NCI-H2081 treated with DMSO at 0.1 percent for 48 hours (cell line): ENCODE data around the gene AMBP.

Source experiments
- DNase-seq: peaks from one replicate; lab custom pipeline; 2025; lab: John Stamatoyannopoulos, UW

Gene AMBP

DNA sequence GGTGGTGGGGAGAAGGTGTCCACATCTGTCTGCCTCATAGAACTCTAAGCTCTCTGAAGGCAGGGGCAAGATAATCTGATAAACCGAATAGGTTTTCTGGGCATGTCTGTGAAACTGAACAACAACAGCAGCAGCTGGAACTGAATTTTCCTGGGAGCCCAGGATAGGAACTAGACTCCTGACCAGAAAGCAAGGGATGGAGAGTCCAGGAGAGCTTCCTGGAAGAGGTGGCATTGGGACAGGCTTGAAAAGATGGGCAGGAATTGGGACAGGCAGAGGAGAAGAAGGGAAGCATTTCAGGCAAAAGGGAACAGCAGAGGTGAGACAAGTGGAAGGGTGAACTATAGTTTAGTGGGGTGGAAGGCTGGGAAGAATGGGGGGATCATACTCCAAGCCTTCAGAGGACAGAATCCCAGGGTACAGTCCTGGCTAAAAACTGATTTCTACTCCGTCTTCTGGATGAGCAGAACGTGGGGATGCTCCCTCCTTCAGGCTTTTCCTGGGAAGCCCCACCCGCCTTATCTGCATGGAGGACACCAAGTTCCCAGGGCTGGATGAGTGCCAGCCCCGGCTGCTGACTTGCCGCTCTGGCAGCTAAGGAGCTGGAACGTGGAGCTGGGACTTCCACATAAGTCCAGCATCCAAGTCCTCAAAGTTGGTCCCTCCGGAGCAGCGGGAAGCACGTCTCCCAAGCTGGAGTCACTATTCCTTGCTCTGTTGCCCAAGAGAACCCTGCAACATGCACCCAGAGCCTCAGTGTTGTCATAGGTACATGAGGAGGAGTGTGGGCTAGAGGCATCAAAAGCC is 34.9 kb upstream of the AMBP start:
- DNase-seq, result no peak

DNA sequence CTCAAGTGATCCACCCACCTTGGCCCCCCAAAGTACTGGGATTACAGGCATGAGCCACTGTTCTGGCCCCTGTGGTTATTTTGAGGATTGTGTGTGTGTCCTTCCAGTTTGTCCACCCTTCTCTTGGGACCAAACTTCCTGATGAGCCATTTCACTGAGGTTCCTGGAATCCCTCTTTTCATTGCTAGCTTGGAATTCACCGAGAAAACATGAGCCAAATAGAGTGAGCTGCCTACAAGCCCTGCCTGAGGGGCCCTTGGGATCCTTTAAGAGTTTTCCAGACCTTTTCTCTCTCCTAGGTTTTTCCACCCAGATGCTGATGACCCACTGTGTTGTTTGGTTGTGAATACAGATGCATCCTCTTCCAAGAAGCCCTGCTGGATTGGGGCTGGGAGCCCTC is 34.2 kb upstream of the AMBP start:
- DNase-seq, result no peak

DNA sequence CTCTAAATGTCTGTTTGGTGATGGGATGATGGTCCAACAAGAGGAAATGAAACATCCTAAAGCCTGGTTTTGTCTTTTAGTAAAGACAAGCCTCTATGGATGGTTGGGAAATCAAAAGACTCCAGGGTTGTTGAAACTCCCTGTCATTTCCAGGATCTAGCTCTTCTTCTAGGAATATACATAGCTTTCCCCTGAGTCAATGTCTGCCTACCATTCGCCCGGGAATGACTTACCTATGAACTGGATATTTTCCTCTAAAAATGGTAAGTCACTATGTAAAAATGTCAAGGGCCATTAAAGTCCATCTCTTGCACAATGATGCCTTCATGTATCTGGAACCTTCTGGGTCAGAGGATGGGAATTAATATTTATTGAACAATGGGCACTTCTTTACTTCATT is 32.1 kb upstream of the AMBP start:
- no peak for DNase-seq

DNA sequence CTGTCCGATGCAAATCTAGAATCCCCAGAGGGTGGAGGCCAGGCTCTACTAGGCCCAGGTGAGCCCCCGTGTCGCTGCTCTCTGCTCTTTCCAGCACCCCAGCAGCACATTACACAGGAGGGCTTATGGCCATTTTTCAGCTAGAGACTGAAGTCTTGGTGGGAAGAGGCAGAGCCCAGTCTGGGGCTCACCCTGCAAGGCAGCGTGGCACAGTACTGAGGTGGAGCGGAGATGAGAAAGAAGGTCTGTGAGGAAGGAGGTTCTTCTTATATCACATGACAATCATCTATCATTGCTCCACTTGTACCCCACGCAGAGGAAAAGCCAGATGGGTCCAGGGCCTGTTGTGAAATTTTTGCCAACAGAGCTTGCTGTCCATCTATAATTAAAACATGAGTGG is 31.0 kb upstream of the AMBP start:
- no peak for DNase-seq

DNA sequence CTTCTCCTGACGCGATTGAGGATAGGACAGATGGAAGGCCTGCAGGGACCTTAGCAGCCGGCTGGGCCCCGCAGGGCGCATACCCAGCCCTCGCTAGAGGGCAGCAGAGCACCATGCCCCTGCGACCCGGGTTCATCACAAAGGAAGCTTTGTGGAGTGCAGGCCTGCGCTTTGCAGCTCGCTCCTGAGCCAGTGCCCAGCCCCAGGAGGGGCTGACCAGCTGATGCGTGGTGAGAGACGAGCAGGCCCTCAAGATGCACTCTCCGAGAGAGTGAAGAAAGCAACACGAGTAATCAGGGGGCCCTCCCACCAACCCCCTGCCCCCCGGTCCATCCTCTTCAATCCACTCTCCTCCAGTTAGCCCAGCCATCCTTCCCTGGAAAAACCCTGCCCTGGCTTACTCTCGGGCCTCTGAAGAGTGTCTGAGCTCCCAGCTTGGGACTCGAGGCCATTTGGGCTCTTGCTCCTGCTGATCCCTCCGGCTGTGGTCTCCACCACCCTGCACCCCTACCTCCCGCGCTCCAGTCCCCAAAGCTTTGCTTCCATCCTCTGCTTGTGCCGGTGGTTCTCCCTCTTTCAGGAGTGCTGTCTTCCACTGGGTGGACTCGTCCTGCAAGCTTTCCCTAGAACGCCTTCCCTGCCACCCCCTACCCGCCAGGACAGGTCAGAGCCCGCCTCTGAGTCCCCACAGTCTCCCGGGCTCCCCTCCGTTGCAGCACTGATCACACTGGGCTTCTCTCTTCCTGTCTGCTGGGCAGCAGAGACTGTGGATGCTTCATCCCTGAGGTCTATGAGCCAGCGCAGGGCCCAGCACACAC is 30.1 kb upstream of the AMBP start:
- DNase-seq, result no peak

DNA sequence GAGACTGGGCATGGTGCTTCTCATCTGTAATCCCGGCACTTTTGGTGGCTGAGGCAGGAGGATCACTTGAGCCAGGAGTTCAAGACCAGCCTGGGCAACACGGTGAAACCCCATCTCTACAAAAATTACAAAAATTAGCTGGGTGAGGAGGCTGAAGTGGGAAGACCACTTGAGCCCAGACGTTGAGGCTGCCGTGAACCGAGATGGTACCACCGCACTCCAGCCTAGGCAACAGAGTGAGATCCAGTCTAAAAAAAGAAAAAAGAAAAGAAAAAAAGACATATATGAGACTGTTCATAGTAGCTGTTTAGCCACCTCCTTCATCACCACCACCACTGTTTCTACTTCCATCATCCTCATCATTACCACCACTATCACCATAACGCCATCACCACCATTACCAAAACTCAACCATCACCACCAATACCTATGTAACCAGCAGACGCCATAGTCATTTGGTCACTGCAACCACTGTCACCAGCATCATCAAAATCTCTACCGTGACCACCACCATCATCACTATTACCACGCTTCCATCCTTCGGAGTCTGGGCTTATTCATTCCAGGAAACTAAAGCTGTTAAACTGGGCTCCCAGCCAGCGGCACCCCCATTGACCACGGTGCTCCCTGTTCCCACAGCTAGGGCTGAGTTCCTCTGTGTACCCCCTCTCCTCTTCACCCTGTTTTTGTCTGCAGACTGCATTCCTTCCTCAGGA is 29.3 kb upstream of the AMBP start:
- DNase-seq, result no peak

DNA sequence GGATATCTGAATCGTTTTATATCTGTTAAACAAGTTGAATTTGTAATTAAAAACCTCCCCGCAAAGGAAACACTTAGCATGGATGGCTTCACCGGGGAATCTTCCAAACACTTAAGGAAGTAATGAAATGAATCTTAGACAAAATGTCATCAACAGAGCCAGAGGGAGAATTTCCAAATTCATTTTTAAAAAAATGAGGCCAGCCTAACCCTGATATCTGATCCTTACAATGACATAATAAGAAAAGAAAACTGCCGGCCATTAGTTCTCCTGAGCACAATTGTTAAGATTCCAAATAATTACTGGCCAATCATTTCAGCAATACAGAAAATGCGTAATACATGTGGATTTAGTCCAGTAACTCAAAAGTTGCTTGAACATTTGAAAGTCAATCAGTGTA is 27.1 kb upstream of the AMBP start:
- no peak for DNase-seq

DNA sequence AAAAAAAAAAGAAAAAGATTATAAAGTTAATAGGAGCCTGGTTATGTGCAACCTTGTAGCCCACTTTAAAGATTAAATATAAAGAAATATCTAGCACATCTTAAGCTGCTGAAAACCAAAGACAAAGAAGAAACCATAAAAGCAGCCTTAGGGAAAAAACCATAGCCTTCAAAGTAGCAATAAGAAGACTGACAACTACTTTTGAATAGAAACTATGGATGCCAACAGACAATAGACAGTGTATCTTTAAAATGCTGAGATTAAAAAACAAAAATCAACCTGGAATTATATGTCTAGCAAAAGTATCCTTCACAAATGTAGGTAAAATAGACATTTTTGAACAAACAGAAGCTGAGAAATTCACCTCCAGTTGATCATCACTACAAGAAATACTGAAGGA is 24.4 kb upstream of the AMBP start:
- DNase-seq, result no peak

DNA sequence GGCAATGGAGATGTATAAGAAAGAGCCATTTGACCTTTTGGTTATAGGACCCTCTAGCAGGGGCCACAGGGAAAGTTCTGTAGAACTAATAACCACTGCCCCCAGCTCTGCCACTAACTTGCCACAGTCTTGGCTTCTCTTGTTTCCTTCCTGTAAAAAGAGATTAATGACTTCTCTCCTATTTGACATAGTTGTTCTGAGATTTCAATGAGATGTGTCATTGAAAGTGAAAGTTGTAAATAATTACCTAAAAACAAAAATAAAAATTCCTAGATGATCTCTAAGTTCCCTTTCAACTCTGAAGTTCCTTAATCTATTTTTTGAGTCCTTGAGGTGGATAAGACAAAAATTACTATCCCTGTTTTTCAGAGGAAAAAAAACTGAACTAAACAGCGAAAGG is 22.4 kb upstream of the AMBP start:
- no peak for DNase-seq

DNA sequence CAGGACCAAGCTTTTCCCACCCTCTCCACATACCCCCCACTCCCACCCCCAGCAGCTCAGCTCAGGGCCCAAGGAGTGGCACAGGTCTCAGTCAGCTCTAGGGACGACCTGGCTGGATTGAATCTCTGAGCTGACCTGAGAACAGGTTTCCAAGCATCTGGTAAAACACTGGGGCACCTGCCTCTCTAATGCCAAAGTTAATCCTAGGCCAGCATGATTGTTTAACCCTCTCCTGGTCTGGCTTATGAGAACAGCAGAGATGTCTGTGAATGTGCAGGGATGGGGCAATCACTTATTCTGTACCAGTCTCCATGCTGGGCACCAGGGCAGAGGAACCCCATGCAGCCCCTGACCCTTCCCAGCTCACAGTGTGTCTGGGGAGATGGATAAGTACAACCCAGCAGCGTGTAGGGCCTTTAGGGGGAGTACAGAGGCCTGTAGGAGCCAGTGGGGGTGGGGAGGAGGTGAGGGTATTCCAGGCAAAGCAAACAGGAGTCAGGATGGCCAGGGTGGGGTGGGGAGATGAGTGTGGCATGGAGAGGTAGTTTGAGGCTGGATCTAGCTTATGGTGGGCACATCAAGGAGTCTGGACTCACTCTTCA is 21.7 kb upstream of the AMBP start:
- no peak for DNase-seq

DNA sequence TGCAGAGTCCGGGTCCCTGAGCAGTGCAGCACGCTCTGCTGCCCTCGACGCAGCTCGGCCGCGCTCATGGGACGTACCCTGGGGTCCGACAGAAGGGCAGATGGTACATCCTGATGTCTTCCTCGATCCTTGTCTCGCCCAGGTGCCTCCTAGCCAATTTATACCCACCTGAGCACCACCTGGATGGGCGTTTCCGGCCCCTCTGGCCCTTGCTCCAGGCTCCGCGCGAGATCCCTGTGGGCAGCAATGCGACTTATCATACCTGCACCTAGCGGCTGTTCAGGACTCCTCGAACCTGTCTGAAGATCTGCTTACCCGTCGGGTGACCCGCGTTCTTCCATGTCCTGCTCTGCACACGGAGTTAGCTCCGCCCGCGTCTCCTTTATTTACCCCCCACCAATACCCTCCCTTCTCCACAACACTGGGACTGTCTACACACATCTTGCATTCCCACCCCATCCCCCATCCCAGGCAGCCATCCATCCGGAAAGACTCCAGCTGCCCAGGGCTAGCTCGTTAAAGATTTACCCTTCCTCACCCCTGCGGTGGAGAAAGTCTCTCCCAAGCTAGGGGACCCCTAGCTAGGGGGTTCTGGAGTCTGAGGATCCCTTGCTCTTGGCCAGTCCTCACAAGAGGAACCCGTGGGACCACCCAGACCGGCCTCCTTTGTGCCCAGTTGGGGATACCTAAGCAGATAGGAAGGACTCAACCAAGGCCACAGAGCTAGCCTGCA is 21.0 kb upstream of the AMBP start, which contains the start of gene KIF12:
Gene KIF12, minus strand, starts transcription at position 357 of the 733 bp plus-strand sequence. Its CDS starts 16 bp downstream, at position 341.
- no peak for DNase-seq

DNA sequence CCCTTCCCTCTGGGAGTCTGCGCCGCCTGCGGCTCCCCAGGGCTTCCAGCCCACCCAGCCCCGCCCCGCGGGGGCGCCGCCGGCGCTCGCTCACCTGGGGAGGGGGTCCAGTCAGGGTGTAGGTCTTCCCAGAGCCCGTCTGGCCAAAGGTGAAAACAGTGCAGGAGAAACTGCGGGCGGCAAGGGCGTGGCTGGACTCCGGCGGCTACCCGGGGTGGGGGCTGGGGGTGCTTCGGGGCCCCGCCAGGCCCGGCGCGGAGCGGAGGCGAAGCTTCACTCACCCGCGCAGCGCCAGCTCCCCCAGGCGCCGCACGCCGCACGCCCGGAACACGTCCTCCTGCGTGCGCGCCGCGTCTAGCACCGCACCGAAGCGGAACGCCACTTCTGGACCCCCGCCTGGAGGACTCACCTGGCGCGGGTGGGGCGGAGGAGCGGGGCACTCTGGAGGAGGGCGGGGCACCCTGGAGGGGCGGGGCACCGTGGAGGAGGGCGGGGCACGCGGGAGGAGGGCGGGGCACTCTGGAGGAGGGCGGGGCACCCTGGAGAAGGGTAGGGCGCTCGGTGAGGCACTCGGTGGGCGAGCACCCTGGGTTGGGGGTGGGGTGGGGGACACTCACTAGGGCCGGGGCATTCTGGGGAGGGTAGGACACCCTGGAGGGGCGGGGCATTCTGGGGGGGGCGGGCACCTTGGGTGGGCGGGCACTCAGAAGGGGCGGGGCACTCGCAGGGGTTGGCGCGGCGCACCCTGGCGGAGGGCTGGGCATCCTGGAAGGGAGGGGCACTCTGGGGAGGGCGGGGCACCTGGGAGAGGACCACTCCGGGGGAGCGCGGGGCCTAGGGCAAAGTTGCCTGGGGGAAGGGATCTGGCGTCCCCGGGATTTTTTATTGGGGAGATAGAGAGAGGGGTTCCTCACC is 20.2 kb upstream of the AMBP start:
- DNase-seq, result no peak

DNA sequence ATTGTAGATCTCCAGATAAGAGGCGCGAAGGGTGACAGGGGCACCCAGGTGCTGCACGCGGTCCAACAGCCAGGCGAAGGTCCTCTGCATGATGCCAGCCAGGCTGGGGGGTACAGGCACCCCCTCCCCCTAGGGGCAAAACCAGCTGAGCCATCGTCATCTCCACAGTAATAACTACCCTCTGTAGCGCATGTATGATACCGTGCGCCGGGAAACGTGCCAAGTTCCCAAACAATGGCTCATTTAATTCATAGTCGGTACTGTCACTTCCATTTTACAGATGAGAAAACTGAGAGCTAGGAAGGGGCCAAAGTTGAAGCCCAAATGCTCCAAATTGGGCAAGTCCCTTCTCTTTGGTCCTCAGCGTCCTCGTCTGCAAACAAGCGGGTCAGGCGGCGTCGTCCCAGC is 19.5 kb upstream of the AMBP start:
- no peak for DNase-seq

DNA sequence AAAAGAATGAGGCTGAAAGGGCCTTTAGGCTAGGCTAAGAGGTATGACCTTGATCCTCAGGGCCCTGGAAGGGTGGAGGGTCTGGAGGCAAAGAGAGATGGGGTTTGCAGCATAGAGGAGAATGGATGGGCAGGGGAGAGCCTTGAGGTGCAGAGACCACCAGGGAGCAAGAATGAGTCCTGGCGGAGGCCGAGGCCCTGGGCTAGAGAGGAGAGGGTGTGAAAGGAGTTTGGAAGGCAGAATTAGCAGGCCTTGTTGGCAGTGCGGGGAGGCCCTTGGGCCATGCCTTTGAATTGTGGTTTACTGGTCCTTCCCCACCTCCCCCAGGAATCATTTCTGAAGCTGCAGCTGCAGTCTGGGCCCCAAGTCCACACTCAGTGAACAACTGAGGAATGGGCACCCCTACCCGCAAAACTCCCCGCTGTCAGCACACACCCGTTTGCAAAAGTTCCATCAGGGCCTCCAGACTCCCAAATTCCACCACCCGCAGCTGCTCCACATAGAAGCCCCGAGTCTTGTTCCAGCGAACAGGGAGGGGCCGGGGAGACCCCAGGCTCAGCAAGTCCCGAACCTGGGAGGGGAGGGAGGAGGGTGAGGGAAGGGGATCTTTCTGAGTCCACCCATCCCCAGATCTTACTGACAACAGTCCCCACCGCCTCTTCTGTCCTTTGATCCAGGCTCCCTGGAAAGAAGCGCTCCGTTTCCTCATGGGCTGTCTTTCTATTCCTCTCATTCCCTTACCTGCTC is 18.9 kb upstream of the AMBP start:
- DNase-seq, result no peak

DNA sequence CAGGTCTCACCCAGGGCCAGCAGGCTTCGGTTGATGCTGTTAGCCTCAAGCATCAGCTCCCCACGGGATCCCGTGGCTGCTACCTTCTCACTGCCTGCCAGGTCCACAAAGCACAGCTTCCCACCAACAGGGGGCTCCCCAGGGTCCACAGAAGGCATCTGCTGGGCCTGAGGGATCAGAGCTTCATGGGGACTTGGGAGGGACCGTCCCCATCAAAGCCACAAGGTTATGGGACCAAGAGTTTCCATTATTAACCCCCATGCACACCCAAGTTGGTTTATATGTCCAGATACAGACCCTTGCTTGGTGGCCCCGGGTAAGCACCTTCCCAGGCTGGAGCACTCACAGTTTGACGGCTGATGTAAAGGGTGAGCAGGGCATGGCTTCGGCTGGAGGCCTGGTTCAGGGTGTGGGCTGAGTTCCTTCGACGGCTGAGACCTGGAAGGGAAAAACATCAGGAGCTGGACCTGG is 18.0 kb upstream of the AMBP start:
- DNase-seq, result no peak

DNA sequence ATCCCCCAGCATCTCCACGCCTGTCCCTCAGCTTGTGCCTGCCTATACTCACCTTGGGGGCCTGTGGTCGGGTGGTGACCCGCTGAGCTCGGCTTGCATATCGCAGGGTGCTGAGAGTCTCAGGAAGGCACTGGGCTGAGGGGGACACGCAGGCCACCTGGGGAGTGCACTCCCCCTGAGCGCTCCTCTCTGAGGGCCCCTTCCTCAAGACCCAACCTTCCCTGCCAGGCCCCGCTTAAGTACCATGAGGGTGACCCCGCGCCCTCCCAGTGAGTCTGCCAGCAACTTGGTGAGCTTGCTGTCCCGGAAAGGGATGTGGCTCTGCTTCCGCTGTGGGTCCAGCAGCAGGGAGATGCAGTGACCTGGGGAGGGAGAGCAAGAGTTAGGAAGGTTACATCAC is 16.9 kb upstream of the AMBP start:
- DNase-seq, result no peak

DNA sequence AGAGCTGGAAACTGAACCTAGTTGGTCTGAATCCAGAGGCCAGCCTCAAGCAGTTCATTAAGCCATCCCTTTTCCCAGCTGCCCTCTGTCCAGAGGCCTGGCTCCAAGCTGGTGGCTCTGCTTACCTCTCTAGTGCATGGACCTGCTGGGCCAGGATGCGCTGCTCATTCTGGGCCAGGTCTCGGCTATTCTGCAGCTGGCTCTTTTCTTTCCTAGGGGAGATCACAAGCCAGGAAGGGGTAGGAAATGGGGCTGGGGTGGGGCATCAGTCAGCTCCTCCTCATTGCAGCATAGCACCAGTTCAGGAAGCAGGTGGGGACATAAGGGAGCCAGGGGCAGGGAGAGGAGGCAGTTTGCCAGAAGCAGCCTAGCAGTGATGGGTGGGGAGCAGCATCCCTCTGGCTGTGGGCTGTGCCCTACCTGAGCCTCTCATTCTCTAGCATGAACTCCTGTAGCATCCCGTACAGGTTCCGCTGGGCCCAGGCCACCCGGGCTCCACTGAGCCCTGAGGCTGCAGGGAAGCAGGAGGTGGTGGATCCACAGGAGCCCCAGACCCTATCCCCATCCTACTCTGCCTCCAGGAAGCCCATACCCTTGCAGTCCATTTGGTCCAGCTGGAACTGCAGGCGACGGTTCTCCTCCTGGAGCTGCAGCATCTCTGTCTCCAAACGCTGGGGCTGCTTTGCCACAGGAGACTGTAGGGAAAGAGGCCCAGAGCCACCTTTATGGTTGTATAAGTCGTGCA is 15.8 kb upstream of the AMBP start:
- DNase-seq, result no peak

DNA sequence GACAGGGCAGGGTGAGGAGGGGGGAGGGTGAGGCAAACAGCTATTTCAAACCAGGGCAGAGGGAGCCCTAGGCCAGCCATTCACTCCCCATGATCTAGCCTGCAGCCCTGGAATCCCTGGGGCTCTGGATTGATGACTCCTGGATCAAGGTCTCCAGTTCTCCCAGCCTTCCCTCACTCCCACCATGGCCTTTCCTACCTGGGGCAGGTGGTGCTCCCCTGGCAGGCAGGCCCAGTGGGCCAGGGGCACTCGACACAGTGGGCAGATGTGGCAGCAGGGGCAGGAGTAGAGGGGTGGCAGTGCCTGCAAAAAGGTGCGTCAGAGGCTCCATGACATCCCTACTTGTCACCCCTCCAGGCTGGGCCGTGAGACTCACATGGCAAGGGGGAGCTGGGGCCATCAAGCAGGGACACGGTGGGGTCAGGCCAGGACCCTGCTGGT is 15.0 kb upstream of the AMBP start:
- DNase-seq, result no peak

DNA sequence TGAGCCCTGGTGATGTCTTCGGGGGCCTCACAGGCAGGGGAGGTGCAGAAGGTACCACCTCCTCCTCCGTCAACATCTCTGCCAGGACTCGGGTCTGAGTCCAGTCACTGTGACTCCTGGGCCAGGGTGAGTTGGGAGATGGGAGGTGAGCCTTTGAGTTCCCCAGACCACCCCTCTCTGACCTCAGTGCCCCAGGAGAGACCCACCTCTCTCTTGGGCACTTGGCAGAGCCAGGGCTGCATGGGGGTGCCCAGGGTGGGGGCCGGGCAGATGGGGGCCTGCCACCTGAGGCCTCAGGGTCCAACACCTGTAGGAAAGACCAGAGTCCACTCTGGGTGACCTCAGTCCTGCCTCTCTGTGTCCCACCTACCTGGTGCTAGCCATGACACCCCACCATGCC is 14.2 kb upstream of the AMBP start:
- no peak for DNase-seq
